ENCODE measurements around the gene MSANTD2. TPM values are rescaled to one million over a fixed set of nuclear protein-coding genes. Genes with fewer than 3 reads are reported as not detected.

MSANTD2 gene
- total RNA-seq, 2 experiments from 2014 or later: 5.8 to 7.3 TPM

GRCh38 chr11:124825876-124826275, 25.7 kb upstream of the MSANTD2 start:
- peaks cover 9% of the 10 kb centered on the region for H3K27me3 Mint-ChIP-seq
- intact Hi-C loops (cut with micrococcal nuclease): no loop called here
- no peaks in the 10 kb centered on the region for H3K9me3 Mint-ChIP-seq
- no peaks in the 10 kb centered on the region for H3K36me3 Mint-ChIP-seq (ENCODE audit: low read depth)
- no peak overlapping the region for H3K4me3 Mint-ChIP-seq
- no peaks in the 10 kb centered on the region for H3K4me1 Mint-ChIP-seq (ENCODE audit: low read depth)
- DNase-seq: no peak
- ChIA-PET CTCF (no interaction called here), POLR2A (no interaction called here)
- no peak overlapping the region for H3K27ac Mint-ChIP-seq
- no peak for ATAC-seq
- no peak for TF ChIP-seq CTCF (IDR thresholded peaks at IDR 0.05)

- Mint-ChIP-seq H3K9me3 (no peaks in the 10 kb centered on the region), H3K27ac (no peak overlapping the region), H3K4me3 (no peak overlapping the region), H3K4me1 (ENCODE audit: low read depth) (no peaks in the 10 kb centered on the region), H3K36me3 (ENCODE audit: low read depth) (no peaks in the 10 kb centered on the region), H3K27me3 (peaks cover 14% of the 10 kb centered on the region)
- intact Hi-C loops (cut with micrococcal nuclease): no loop called here
- CTCF ChIA-PET: no interaction called here
- ATAC-seq (no peak), DNase-seq (no peak)
- no peak for TF ChIP-seq CTCF (IDR thresholded peaks at IDR 0.05)
- POLR2A ChIA-PET: no interaction called here
Measured at GRCh38 chr11:124823512-124824376, 23.5 kb upstream of the MSANTD2 start.

GRCh38 chr11:124821995-124822730, 22.0 kb upstream of the MSANTD2 start:
- no peaks in the 10 kb centered on the region for H3K9me3 Mint-ChIP-seq
- H3K27ac Mint-ChIP-seq: no peak overlapping the region
- ChIA-PET POLR2A (no interaction called here), CTCF (interaction anchor here (0.9 to 1.6 kb wide), 3 partner anchors 9 to 64 kb away, joined by 3 to 4 read pairs (median 3); no protein-coding TSS in a partner anchor)
- no peak for TF ChIP-seq CTCF (IDR thresholded peaks at IDR 0.05)
- no peak for DNase-seq
- peaks cover 22% of the 10 kb centered on the region for H3K27me3 Mint-ChIP-seq
- intact Hi-C loops (cut with micrococcal nuclease): no loop called here
- no peaks in the 10 kb centered on the region for H3K4me1 Mint-ChIP-seq (ENCODE audit: low read depth)
- H3K4me3 Mint-ChIP-seq: no peak overlapping the region
- H3K36me3 Mint-ChIP-seq (ENCODE audit: low read depth): no peaks in the 10 kb centered on the region
- ATAC-seq: no peak

- no peak for TF ChIP-seq CTCF (IDR thresholded peaks at IDR 0.05)
- H3K4me1 Mint-ChIP-seq (ENCODE audit: low read depth): no peaks in the 10 kb centered on the region
- peaks cover 35% of the 10 kb centered on the region for H3K27me3 Mint-ChIP-seq
- ATAC-seq (no peak), DNase-seq (no peak)
- ChIA-PET CTCF (no interaction called here), POLR2A (no interaction called here)
- intact Hi-C loops (cut with micrococcal nuclease): no loop called here
- H3K4me3 Mint-ChIP-seq: no peak overlapping the region
- no peak overlapping the region for H3K27ac Mint-ChIP-seq
- no peaks in the 10 kb centered on the region for H3K36me3 Mint-ChIP-seq (ENCODE audit: low read depth)
- no peaks in the 10 kb centered on the region for H3K9me3 Mint-ChIP-seq
Measured at GRCh38 chr11:124817036-124817435, 16.8 kb upstream of the MSANTD2 start.

- no peak for ATAC-seq
- Mint-ChIP-seq H3K36me3 (ENCODE audit: low read depth) (no peaks in the 10 kb centered on the region), H3K27ac (no peak overlapping the region), H3K27me3 (peaks cover 38% of the 10 kb centered on the region), H3K4me1 (ENCODE audit: low read depth) (no peaks in the 10 kb centered on the region), H3K9me3 (no peaks in the 10 kb centered on the region), H3K4me3 (no peak overlapping the region)
- DNase-seq: no peak
- TF ChIP-seq CTCF (IDR thresholded peaks at IDR 0.05): no peak
- CTCF ChIA-PET: interaction anchor here (1.2 to 3.1 kb wide), 4 partner anchors 10 to 145 kb away, joined by 3 to 22 read pairs (median 4); no protein-coding TSS in a partner anchor
- intact Hi-C loops (cut with micrococcal nuclease): no loop called here
- POLR2A ChIA-PET: no interaction called here
Measured at GRCh38 chr11:124814739-124815138, 14.5 kb upstream of the MSANTD2 start.

Measured in activated CD8-positive, alpha-beta T cell treated with anti-CD3 and anti-CD28 coated beads for 36 hours (primary cell).